ENCODE data around the gene SORCS2.

SORCS2 gene

DNA sequence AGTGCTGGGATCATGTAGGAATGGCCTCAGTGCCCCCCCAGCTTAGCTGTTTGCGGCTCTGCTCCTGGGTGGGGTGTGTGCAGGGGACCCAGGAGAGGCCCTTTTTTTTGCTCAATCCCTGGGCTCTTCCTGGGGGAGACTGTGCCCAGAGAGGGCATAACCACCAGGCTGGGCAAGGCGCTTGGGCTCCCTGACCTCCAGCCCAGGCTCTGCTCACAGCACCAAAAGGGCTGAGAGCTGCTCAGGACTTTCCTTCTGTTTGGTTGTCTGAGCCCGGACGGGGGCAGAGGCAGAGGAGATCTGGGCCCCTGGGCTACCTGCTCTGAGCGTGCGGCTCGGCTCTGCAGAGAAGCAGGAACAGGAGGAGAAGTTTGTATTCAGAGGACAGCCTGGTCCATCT is 177.7 kb downstream of the SORCS2 start:
- Mint-ChIP-seq H3K27me3 (peaks cover 8% of the 10 kb centered on the region), H3K9me3 (no peaks in the 10 kb centered on the region), H3K4me1 (ENCODE audit: low read depth) (no peaks in the 10 kb centered on the region), H3K36me3 (ENCODE audit: low read depth) (no peaks in the 10 kb centered on the region), H3K4me3 (no peak overlapping the region), H3K27ac (no peak overlapping the region)
- DNase-seq = no peak

DNA sequence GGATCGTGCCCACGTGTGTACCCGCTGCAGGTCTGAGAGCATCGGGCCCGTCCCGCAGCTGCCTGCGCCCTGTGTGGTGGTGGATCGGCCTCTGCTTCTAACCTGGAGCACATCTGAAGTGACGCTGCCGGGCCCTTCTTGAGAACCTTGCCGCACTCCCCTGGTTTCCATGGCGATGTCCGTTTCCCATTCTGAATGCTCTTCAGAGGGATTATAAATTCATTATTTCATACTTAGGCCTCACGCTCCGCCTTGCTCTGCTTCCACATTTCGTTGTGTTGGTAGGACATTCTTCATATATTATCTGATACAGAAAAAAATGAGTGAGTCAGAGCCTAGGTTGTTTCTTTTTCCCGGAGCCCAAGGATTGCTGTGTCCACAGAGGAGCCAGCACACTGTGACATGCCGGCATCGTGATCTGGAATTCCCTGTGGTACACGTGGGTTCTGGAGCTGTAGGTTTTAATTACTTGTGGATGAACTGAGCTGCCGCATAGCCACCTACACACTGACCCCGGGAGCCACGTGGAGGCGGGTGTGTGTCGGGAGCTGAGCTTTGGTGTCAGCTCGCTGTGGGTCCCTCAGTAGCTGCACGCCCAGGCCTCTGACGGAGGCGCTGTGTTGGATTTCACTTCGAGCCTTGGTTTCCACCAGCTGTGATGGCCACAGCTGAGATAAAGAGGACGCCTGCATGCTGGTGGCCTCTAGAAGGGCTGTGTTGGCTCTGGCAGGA is 179.0 kb downstream of the SORCS2 start:
- no peak for DNase-seq
- Mint-ChIP-seq H3K27ac (no peak overlapping the region), H3K36me3 (ENCODE audit: low read depth) (no peaks in the 10 kb centered on the region), H3K4me1 (ENCODE audit: low read depth) (no peaks in the 10 kb centered on the region), H3K4me3 (no peak overlapping the region), H3K9me3 (no peaks in the 10 kb centered on the region), H3K27me3 (peaks cover 21% of the 10 kb centered on the region)

DNA sequence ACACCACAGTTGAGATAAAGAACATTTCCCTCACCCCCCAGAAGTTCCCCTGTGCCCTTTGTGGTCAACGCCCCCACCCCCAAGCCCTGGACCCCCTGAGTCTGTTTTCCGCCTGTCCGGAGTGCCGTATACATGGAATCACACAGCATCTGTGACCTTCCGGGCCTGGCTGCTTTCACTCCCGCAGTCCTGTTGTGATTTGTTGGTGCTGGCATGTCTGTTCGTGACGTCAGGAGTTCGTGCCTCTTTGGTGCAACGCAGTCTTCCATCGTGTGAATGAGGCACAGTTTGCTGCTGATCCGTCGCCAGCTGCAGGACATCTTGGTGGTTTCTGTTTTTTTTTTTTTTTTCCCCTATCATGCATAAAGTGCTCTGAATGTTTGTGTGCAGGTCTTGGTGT is 180.3 kb downstream of the SORCS2 start:
- H3K36me3 Mint-ChIP-seq (ENCODE audit: low read depth) = no peaks in the 10 kb centered on the region

DNA sequence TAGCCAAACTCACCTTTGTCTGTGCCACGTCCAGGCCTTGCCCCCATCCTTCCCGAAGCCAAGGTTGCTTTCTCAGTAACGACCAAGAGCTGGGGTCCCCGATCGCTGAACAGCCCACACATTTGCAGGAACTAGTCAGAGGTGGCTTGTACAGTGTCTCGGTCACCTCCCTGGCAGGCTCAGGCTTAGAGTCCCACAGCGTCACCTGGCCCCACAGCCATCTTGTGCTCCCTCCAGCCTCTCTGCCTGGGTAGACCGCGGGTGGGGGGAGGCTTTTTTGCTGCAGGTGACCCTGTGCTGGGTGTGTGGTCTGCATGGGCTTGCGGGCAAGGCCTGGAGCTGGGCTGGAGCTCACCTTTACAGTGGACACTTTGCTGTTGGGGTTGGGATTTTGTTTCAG is 182.2 kb downstream of the SORCS2 start:
- Mint-ChIP-seq H3K36me3 (ENCODE audit: low read depth) (no peaks in the 10 kb centered on the region), H3K9me3 (no peaks in the 10 kb centered on the region), H3K27ac (no peak overlapping the region), H3K4me3 (no peak overlapping the region), H3K27me3 (peaks cover 46% of the 10 kb centered on the region), H3K4me1 (ENCODE audit: low read depth) (no peaks in the 10 kb centered on the region)
- no peak for DNase-seq

More for the DNA sequence above, 180.3 kb downstream of the SORCS2 start:
- Mint-ChIP-seq H3K4me1 (ENCODE audit: low read depth) (no peaks in the 10 kb centered on the region), H3K9me3 (no peaks in the 10 kb centered on the region), H3K27me3 (peaks cover 28% of the 10 kb centered on the region), H3K27ac (no peak overlapping the region), H3K4me3 (no peak overlapping the region)
- no peak for DNase-seq

- no peaks in the 10 kb centered on the region for H3K4me1 Mint-ChIP-seq (ENCODE audit: low read depth)
- no peak overlapping the region for H3K27ac Mint-ChIP-seq
Observed at GRCh38 chr4:7375427-7375826, 183.1 kb downstream of the SORCS2 start.

DNA sequence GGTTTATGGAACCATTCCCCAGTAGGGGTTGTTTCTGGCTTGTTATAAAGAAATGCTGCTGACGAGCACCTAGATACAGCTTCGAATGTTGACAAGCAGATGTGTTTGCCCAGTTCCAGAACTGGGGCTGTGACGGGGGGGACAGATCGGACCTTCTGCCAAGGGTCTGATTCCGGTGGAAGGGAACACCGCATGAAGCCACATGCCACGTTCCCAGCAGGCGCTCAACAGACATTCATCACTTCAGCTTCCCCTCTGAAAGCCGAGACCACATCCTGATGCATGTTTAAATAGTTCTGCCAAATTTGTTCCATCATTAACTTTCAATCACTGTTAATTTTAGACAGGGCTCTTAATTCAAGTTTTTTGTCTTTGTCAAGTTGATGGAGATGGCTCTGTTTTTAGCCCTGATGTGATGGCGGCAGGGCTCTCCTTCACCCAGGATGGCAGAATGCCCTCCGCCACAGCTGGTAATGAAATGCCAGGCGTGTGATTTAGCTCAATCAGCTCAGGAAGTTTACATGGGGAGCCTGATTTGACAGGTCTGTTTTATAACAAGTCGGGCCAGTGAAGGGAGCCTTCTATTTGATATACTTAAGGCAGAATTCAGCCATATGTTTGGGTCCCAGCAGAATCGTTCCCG is 185.0 kb downstream of the SORCS2 start:
- Mint-ChIP-seq H3K27ac (no peak overlapping the region), H3K4me3 (no peak overlapping the region), H3K36me3 (ENCODE audit: low read depth) (no peaks in the 10 kb centered on the region), H3K4me1 (ENCODE audit: low read depth) (no peaks in the 10 kb centered on the region), H3K9me3 (no peaks in the 10 kb centered on the region), H3K27me3 (peaks cover 65% of the 10 kb centered on the region)
- no peak for DNase-seq

More at GRCh38 chr4:7375427-7375826, 183.1 kb downstream of the SORCS2 start:
- no peak for DNase-seq
- Mint-ChIP-seq H3K4me3 (no peak overlapping the region), H3K27me3 (peaks cover 53% of the 10 kb centered on the region), H3K9me3 (no peaks in the 10 kb centered on the region), H3K36me3 (ENCODE audit: low read depth) (no peaks in the 10 kb centered on the region)

GRCh38 chr4:7379186-7379585 is 186.8 kb downstream of the SORCS2 start:
- Mint-ChIP-seq H3K9me3 (no peaks in the 10 kb centered on the region), H3K27ac (no peak overlapping the region)

GRCh38 chr4:7379719-7380118 is 187.4 kb downstream of the SORCS2 start:
- Mint-ChIP-seq H3K27me3 (peaks cover 65% of the 10 kb centered on the region), H3K4me1 (ENCODE audit: low read depth) (no peaks in the 10 kb centered on the region), H3K27ac (no peak overlapping the region), H3K4me3 (no peak overlapping the region), H3K36me3 (ENCODE audit: low read depth) (no peaks in the 10 kb centered on the region), H3K9me3 (no peaks in the 10 kb centered on the region)
- no peak for DNase-seq

More at GRCh38 chr4:7379186-7379585, 186.8 kb downstream of the SORCS2 start:
- no peaks in the 10 kb centered on the region for H3K36me3 Mint-ChIP-seq (ENCODE audit: low read depth)
- H3K4me3 Mint-ChIP-seq = no peak overlapping the region
- peaks cover 65% of the 10 kb centered on the region for H3K27me3 Mint-ChIP-seq
- no peak for DNase-seq
- no peaks in the 10 kb centered on the region for H3K4me1 Mint-ChIP-seq (ENCODE audit: low read depth)

DNA sequence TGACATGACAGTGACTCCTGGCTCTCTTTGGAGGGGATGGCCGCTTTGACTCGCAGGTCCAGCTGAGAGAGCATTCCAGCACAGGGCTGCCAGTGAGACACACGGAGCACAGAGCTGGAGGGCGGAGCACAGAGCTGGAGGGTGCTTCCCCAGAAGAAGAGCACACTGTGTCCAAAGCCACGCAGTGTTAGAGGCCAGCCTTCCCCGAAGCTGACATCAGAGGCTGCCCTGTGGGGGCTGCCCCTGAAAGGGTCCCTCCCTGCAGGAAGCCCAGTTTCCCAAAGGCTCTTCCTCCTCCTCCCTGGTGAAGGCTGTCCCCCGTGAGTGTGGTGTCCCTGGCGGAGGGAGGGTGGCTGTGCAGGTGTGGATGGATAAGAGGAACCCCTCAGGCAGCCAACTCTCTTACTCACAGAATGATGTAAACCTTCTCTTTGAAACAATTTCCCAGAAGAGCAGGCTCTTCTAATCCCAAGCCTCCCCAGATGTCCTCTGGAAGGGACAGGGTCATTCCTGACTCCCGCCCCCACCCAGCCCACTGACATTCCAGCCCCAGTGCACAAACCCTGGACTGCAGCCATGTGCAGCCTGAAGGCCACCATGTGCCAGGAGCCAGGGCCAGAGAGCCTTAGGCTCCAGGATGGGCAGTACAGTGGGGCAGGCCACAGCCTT is 189.0 kb downstream of the SORCS2 start:
- no peak for DNase-seq
- H3K36me3 Mint-ChIP-seq (ENCODE audit: low read depth) = no peaks in the 10 kb centered on the region
- H3K4me1 Mint-ChIP-seq (ENCODE audit: low read depth) = no peaks in the 10 kb centered on the region
- H3K9me3 Mint-ChIP-seq = no peaks in the 10 kb centered on the region
- H3K27ac Mint-ChIP-seq = no peak overlapping the region
- peaks cover 48% of the 10 kb centered on the region for H3K27me3 Mint-ChIP-seq
- H3K4me3 Mint-ChIP-seq = no peak overlapping the region

- DNase-seq = no peak
- H3K36me3 Mint-ChIP-seq (ENCODE audit: low read depth) = no peaks in the 10 kb centered on the region
- peaks cover 42% of the 10 kb centered on the region for H3K27me3 Mint-ChIP-seq
- H3K27ac Mint-ChIP-seq = no peak overlapping the region
- no peaks in the 10 kb centered on the region for H3K4me1 Mint-ChIP-seq (ENCODE audit: low read depth)
- no peak overlapping the region for H3K4me3 Mint-ChIP-seq
- no peaks in the 10 kb centered on the region for H3K9me3 Mint-ChIP-seq
Observed at GRCh38 chr4:7381890-7382633, 189.7 kb downstream of the SORCS2 start.

DNA sequence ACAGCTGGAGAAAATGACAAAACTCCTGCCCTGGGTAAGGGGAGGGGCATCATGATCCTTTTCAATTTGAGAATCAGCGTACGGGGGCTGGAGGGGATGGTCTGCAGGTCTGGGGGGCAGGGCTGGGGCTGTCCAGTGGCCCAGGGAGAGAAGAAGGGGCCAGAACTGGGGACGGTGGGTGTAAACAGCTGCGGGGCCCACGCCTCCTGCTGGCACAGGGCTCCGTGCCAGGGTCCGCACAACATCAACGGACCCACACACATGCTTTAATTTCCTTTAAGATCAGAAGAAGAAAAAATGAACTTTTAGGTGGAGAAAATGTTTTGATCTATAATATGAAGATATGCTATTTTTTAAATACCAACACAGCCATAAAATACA is 190.3 kb downstream of the SORCS2 start:
- Mint-ChIP-seq H3K9me3 (no peaks in the 10 kb centered on the region), H3K27me3 (peaks cover 37% of the 10 kb centered on the region), H3K36me3 (ENCODE audit: low read depth) (no peaks in the 10 kb centered on the region), H3K4me1 (ENCODE audit: low read depth) (no peaks in the 10 kb centered on the region), H3K4me3 (no peak overlapping the region), H3K27ac (no peak overlapping the region)
- DNase-seq = no peak

DNA sequence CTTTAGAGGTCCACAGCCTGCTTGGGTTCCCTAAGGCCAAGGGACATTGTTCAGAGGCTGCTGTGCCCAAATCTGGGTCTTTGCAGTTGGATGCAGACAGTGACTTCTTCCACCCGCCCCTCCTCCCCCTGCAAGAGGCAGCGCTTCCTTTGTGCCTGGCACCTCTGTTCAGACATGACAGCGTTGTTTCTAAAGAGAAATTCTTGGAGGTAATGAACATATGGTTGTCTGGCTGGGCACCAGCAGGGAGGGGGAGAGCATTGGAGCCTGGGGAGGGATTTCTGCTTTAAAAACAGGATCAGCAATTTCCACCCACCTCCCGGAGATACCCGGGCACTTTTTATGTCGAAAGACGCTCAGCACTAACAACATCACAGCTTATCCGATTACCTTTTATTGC is 190.9 kb downstream of the SORCS2 start:
- no peaks in the 10 kb centered on the region for H3K4me1 Mint-ChIP-seq (ENCODE audit: low read depth)
- H3K27ac Mint-ChIP-seq = no peak overlapping the region
- no peaks in the 10 kb centered on the region for H3K36me3 Mint-ChIP-seq (ENCODE audit: low read depth)
- peaks cover 30% of the 10 kb centered on the region for H3K27me3 Mint-ChIP-seq
- no peak overlapping the region for H3K4me3 Mint-ChIP-seq
- peaks cover 3% of the 10 kb centered on the region for H3K9me3 Mint-ChIP-seq
- no peak for DNase-seq

DNA sequence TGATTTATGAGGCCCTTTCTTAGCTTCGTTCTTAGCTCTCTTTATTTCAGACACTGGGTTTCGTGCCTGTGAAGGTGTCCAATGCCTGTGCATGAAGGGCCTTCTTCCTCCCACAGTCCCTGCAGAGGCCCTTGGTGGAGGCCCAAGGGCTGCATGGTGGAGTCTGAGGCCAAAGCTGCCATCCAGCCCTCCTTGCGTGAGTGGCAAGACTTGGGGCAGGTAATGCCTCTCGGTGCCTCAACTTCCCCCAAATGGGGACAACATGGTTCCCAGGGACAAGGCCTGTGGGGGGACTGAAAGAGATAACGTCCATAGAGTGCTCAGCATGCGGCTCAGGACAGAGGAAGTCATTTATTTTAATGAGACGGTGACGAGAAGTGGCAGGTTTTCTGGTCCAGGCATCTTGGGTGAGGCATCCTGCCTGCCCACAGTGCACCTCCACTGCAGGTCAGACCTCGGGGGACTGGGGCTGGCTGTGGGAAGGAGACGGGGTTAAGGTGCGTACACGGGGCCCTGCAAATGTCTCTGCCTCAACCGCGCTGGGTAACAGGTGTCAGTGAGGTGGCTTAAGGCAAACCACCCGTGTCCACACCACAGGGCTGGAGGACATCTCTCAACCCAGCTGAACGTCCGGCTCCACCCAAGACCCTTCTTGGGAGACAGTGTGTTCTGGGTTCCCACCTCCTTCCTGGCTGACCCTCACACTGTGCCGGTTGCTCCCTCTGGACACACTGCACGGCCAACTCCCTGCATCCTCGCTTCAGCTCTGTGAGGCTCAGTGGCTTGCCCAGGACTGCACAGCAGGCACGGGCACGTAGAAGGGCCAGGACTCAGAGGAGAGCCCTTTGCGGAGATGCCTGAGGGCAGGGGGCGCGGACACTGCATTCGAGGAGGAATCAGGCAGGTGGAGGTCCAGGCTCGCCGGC is 191.9 kb downstream of the SORCS2 start:
- Mint-ChIP-seq H3K4me1 (ENCODE audit: low read depth) (no peaks in the 10 kb centered on the region), H3K4me3 (no peak overlapping the region), H3K36me3 (ENCODE audit: low read depth) (no peaks in the 10 kb centered on the region), H3K27me3 (peaks cover 20% of the 10 kb centered on the region), H3K27ac (no peak overlapping the region), H3K9me3 (peaks cover 3% of the 10 kb centered on the region)
- DNase-seq = peak; percentile 23
